Muscle of leg (tissue), 11 donors: ENCODE measurements around the gene ISG20L2. TPM values are rescaled to one million over a fixed set of nuclear protein-coding genes. Genes with fewer than 3 reads are reported as not detected.

ENCODE experiments used
- DNase-seq: peaks from one replicate; pipeline ENCODE4 v3.0.0; 2013
- H3K27ac ChIP-seq: one replicate; pipeline ENCODE4 v1.5.1; 2013; ENCODE audit warnings: mild to moderate bottlenecking, low read length, control low read depth
- H3K27me3 ChIP-seq: one replicate; pipeline ENCODE4 v1.6.1; 2013; ENCODE audit warnings: low read length; ENCODE audit not compliant: control insufficient read depth, insufficient read depth
- H3K36me3 ChIP-seq: one replicate; pipeline ENCODE4 v1.6.1; 2013; ENCODE audit warnings: low read length; ENCODE audit not compliant: control insufficient read depth, insufficient read depth
- H3K4me1 ChIP-seq: one replicate; pipeline ENCODE4 v1.6.1; 2013; ENCODE audit warnings: low read length; ENCODE audit not compliant: control insufficient read depth, insufficient read depth
- H3K4me3 ChIP-seq: one replicate; pipeline ENCODE4 v1.5.1; 2013; ENCODE audit warnings: low read length, control low read depth
- H3K9me3 ChIP-seq: replicated peaks from 2 replicates; pipeline ENCODE4 v1.6.1; 2013; ENCODE audit warnings: low read depth, low read length; ENCODE audit not compliant: control insufficient read depth
- WGBS: methylation state at CpG from one replicate; pipeline ENCODE4 v1.1.5; 2013; ENCODE audit warnings: missing lambda C conversion rate; ENCODE audit not compliant: insufficient coverage; 5-methylcytosine and 5-hydroxymethylcytosine counted together
- polyA plus RNA-seq, 8 donors: library from polyadenylated mRNA; unstranded; fragments of 120-200 nt; gene quantifications; one replicate each; pipeline versions ENCODE4 v1.2.1 to v1.2.3, GENCODE V29; 2013; ENCODE audit warnings: inconsistent platforms in 1 of 8, low replicate concordance in 1 of 8; ENCODE audit not compliant: insufficient read length in 8 of 8, insufficient read depth in 1 of 8
- total RNA-seq: library from RNA; stranded (reverse); fragments of 120-200 nt; gene quantifications from one replicate; pipeline ENCODE4 v1.2.4, GENCODE V29; 2013

ISG20L2 gene
- total and polyA plus RNA-seq, 9 donors = 14.0 to 29.4 (median 24.3) TPM

DNA sequence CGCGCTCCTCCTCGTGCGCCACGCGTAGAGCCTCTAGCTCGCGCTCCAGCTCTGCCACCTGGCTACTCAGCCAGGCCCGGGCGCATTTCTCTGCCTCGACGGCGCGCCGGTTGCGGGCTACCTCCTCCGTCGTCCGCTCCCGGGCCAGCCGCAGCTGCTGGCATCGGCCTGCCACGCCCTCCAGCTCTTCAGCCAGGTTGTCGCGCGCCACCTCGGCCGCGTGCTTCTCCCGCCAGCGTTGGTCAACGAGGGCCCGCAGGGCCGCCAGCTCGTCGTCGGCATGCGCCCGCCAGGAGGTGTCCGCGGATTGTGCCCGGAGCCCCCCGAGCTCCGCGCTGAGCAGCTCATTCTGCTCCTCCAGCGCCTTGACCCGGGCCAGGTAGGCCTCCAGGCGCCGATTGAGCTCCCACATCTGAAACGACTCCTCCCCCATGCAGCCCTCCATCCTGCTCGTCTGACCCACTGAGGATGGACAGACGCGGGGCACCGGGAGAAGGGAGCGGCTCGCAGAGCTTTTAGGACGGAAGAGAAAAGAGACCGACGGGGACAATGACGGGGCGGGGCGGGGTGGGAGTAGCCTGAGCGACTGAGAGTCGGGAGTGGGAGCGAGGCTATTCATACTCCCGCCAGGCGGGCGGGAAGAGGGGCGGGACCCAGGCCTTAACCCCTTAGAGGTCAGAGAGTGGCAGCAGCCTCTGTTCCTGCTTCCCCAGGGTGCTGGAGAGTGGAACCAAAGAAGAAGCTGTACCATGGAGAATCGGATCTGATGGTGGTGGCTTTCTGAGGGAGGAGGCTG is 51.5 kb downstream of the ISG20L2 start, which contains the start of gene NES:
TSS of gene NES (minus strand) at position 588 of the 796 bp plus-strand sequence. CDS start at position 445, 143 bp downstream.
- peaks cover 23% of the 10 kb centered on the region for H3K27me3 ChIP-seq
- H3K4me3 ChIP-seq = peak within 1 kb of the TSS; percentile 96
- peak within 1 kb of the TSS; percentile 95 for H3K27ac ChIP-seq
- DNase-seq = peak; percentile 95
- H3K4me1 ChIP-seq = peaks cover 47% of the 10 kb centered on the region
- 1% methylated on average over 62 of the region's 70 CpGs for WGBS
- peaks cover 41% of the 10 kb centered on the region for H3K36me3 ChIP-seq
- H3K9me3 ChIP-seq = no peaks in the 10 kb centered on the region

DNA sequence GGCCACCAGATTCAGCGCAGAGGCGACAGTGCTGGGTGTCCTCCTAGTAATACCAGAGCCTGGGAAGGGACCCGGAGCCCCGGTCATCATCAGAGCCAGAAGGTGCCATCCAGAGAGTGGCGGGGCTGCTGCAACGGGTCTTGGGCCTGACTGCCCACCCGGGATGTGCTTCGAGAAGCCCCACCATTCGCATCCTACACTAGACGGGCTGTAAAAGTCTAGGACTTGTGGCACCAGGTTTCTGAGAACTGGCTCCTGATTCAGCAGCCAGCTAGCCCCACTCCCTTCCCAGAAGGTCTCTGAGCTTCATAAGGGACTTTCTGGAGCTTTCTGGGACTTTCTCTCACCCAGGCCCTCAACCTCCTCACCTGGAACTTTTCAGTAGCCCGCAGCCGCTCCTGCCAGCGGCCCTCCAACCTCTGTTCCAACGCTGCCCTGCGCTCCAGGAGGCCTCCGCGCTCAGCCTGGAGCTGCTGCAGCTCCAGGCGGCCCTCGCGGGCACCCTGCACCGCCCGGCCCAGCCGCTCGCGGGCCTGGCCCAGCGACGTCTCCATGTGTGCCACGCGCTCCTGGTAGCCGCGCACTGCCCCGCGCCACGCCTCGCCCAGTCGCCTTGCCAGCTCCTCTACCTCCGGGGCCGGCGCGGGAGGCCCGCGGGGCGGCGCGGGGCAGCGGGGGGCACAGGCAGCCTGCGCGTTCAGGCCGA is 52.3 kb downstream of the ISG20L2 start:
- no peak for DNase-seq
- H3K27ac ChIP-seq = peak overlapping the region; percentile 95
- H3K9me3 ChIP-seq = no peaks in the 10 kb centered on the region
- H3K4me1 ChIP-seq = peaks cover 51% of the 10 kb centered on the region
- H3K4me3 ChIP-seq = peak overlapping the region; percentile 96
- 2% methylated on average over 48 of the region's 49 CpGs for WGBS
- peaks cover 48% of the 10 kb centered on the region for H3K36me3 ChIP-seq
- H3K27me3 ChIP-seq = peaks cover 16% of the 10 kb centered on the region

DNA sequence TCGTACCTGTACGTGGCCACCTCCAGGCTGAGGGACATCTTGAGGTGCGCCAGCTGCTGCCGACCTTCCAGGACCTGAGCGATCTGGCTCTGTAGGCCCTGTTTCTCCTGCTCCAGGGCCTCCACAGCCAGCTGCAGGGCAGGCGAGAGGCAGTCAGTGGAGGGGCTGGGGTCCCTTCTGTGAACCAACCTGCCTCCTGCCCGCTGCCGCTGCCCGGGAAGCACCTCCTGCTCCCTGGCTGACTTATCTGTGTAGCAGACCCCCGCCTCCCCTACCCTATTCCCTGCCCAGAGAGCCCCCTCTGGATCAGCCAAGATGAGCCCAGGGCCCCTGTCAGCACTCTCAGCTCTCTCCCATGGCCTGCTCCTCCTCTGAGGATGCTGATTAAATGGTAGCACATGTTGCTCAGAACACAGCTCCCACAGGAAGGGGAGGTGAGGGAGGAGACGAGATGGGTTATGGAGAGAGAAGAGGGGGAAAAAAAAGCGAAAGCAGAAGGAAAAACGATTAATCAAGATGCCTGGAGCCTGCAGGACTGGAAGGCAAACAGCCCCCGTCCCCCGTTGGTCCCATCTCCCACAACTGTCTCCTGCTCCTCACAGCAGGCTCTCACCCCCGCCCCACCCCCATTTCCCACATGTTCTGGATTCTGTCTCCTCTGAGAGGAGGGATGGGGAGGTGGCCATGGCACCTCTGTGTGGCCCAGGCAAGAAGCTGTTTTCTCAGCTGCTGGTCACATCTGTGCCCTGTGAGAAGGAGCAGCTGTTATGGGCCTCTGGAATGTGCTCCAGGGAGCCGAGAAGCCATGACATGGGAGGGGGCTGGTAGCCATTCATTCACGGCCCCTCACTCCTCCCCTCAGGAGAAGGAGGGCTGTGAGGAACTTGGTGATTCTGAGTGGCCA is 53.1 kb downstream of the ISG20L2 start:
- DNase-seq = peak; percentile 86
- Histone ChIP-seq H3K4me1 (peaks cover 59% of the 10 kb centered on the region), H3K36me3 (peaks cover 56% of the 10 kb centered on the region), H3K27ac (peak overlapping the region; percentile 95), H3K4me3 (peak overlapping the region; percentile 96), H3K9me3 (no peaks in the 10 kb centered on the region), H3K27me3 (peaks cover 13% of the 10 kb centered on the region)
- 33% methylated on average over 6 of the region's 18 CpGs for WGBS

DNA sequence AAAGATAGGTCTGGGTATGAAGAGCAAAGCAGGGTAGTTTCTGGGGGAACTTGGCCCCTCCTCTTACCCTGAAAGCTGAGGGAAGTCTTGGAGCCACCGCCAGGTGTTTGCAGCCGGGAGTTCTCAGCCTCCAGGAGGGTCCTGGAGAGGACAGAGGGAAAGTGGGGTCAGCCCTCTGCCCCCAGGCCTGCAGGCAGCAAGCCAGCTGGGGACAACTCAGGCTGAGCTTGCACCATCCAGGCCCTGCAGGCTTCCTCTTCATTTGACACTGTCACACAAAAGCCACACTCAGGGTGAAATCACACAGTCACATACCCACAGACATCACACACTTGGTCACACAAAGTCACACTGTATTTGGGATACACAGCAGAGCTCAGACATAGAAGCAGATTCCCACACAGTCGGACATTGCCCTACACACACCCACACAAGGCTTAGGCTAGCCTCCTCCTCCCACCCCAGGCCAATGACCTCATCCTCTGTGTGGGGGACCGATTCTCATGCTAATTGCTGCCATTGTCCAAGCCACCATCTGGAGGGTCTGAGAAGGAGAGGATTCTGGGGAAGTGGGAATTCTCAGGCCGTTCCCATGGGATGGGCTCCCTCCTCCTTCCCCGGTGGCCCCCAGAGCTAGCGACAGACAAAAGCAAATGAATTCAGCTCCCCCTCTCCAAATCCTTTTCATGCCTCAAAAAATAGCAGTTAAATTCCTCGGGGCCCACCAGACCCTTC is 55.0 kb downstream of the ISG20L2 start:
- H3K36me3 ChIP-seq = peaks cover 61% of the 10 kb centered on the region
- H3K9me3 ChIP-seq = no peaks in the 10 kb centered on the region
- WGBS = 31% methylated on average over 4 of the region's 8 CpGs
- peak overlapping the region; percentile 96 for H3K4me3 ChIP-seq
- H3K27ac ChIP-seq = peak overlapping the region; percentile 95
- peak; percentile 44 for DNase-seq
- peaks cover 78% of the 10 kb centered on the region for H3K4me1 ChIP-seq
- peaks cover 10% of the 10 kb centered on the region for H3K27me3 ChIP-seq

Other genes with a start within 250 kb of the ISG20L2 start
- gene MEF2D, start 228.0 kb downstream of the ISG20L2 start, total RNA-seq = 16.8 TPM
- 10 to 100 TPM; 48.8 to 75.3 (median 60.8) TPM for gene MEF2D, start 228.0 kb downstream of the ISG20L2 start, polyA plus RNA-seq
- gene IQGAP3, start 156.2 kb downstream of the ISG20L2 start, total RNA-seq = 5.3 TPM
- gene IQGAP3, start 156.2 kb downstream of the ISG20L2 start, polyA plus RNA-seq = 10 to 100 TPM in 2 of 8 donors, 1 to 10 TPM in 6; 5.7 to 11.8 (median 8.7) TPM
- 0.09 TPM for gene TTC24, start 149.0 kb downstream of the ISG20L2 start, total RNA-seq
- under 1 TPM; 0.05 to 0.61 (median 0.20) TPM for gene TTC24, start 149.0 kb downstream of the ISG20L2 start, polyA plus RNA-seq
- 36.0 TPM for gene NAXE, start 137.0 kb downstream of the ISG20L2 start, total RNA-seq
- gene NAXE, start 137.0 kb downstream of the ISG20L2 start, polyA plus RNA-seq = 10 to 100 TPM; 24.9 to 33.9 (median 28.6) TPM
- gene GPATCH4, start 127.3 kb downstream of the ISG20L2 start, total RNA-seq = 10.6 TPM
- gene GPATCH4, start 127.3 kb downstream of the ISG20L2 start, polyA plus RNA-seq = 10 to 100 TPM; 23.7 to 32.9 (median 28.3) TPM
- 0.44 TPM for gene HAPLN2, start 109.4 kb downstream of the ISG20L2 start, total RNA-seq
- under 1 TPM; 0.11 to 0.75 (median 0.41) TPM for gene HAPLN2, start 109.4 kb downstream of the ISG20L2 start, polyA plus RNA-seq
- gene BCAN, start 86.6 kb downstream of the ISG20L2 start, total RNA-seq = 0.58 TPM
- gene BCAN, start 86.6 kb downstream of the ISG20L2 start, polyA plus RNA-seq = 1 to 10 TPM; 1.7 to 4.8 (median 2.9) TPM
- gene NES, start 51.4 kb downstream of the ISG20L2 start, total RNA-seq = 590 TPM
- gene NES, start 51.4 kb downstream of the ISG20L2 start, polyA plus RNA-seq = 1,000 to 10,000 TPM in 3 of 8 donors, 100 to 1,000 TPM in 5; 662 to 1,263 (median 888) TPM
- 268 TPM for gene CRABP2, start 23.2 kb downstream of the ISG20L2 start, total RNA-seq
- gene CRABP2, start 23.2 kb downstream of the ISG20L2 start, polyA plus RNA-seq = 100 to 1,000 TPM; 209 to 376 (median 271) TPM
- 13.9 TPM for gene METTL25B, start 297 bp downstream of the ISG20L2 start, total RNA-seq
- 10 to 100 TPM; 13.9 to 24.7 (median 18.6) TPM for gene METTL25B, start 297 bp downstream of the ISG20L2 start, polyA plus RNA-seq
- gene MRPL24, start 12.3 kb upstream of the ISG20L2 start, total RNA-seq = 65.0 TPM
- gene MRPL24, start 12.3 kb upstream of the ISG20L2 start, polyA plus RNA-seq = 10 to 100 TPM; 64.7 to 74.0 (median 69.1) TPM
- gene HDGF, start 22.9 kb upstream of the ISG20L2 start, total RNA-seq = 123 TPM
- 100 to 1,000 TPM; 145 to 184 (median 166) TPM for gene HDGF, start 22.9 kb upstream of the ISG20L2 start, polyA plus RNA-seq
- 22.7 TPM for gene PRCC, start 38.8 kb upstream of the ISG20L2 start, total RNA-seq
- 10 to 100 TPM; 55.8 to 75.7 (median 63.4) TPM for gene PRCC, start 38.8 kb upstream of the ISG20L2 start, polyA plus RNA-seq
- gene SH2D2A, start 88.1 kb upstream of the ISG20L2 start, total RNA-seq = 0.71 TPM
- gene SH2D2A, start 88.1 kb upstream of the ISG20L2 start, polyA plus RNA-seq = 1 to 10 TPM in 4 of 8 donors, under 1 TPM in 4; 0.61 to 1.4 (median 0.98) TPM
- 0.18 TPM for gene INSRR, start 130.4 kb upstream of the ISG20L2 start, total RNA-seq
- 1 to 10 TPM in 3 of 8 donors, under 1 TPM in 5; 0.40 to 1.2 (median 0.66) TPM for gene INSRR, start 130.4 kb upstream of the ISG20L2 start, polyA plus RNA-seq
- gene NTRK1, start 132.1 kb upstream of the ISG20L2 start, total RNA-seq = 0.35 TPM
- 1 to 10 TPM in 3 of 8 donors, under 1 TPM in 5; 0.41 to 1.9 (median 0.91) TPM for gene NTRK1, start 132.1 kb upstream of the ISG20L2 start, polyA plus RNA-seq
- 12.2 TPM for gene PEAR1, start 165.0 kb upstream of the ISG20L2 start, total RNA-seq
- gene PEAR1, start 165.0 kb upstream of the ISG20L2 start, polyA plus RNA-seq = 10 to 100 TPM; 17.9 to 35.0 (median 28.7) TPM
- gene LRRC71, start 191.9 kb upstream of the ISG20L2 start, total RNA-seq = 0.53 TPM
- gene LRRC71, start 191.9 kb upstream of the ISG20L2 start, polyA plus RNA-seq = 1 to 10 TPM in 4 of 8 donors, under 1 TPM in 4; 0.39 to 1.5 (median 0.92) TPM